ENCODE data around the gene SAMM50.

SAMM50 gene

GRCh38 chr22:44045145-44045544 is 89.9 kb downstream of the SAMM50 start:
- Histone ChIP-seq H3K79me2 (ENCODE audit: control insufficient read depth, low read length) (no peaks in the 10 kb centered on the region), H3K4me1 (ENCODE audit: control insufficient read depth, low read length) (peaks cover 56% of the 10 kb centered on the region), H3K4me3 (ENCODE audit: low read length) (no peak overlapping the region), H3K27me3 (ENCODE audit: control insufficient read depth, low read length) (peaks cover 3% of the 10 kb centered on the region; the same call in 1 of the 2 replicates), H3K9me2 (replicated peaks; ENCODE audit: control insufficient read depth, low read length) (no peaks in the 10 kb centered on the region), H3K36me3 (ENCODE audit: control insufficient read depth, low read length) (no peaks in the 10 kb centered on the region), H3K4me2 (ENCODE audit: low read length) (no peak overlapping the region), H4K20me1 (ENCODE audit: control insufficient read depth, insufficient read depth, low read depth, low read length) (no peaks in the 10 kb centered on the region), H3K9me3 (ENCODE audit: control insufficient read depth, insufficient read depth, low read length) (no peaks in the 10 kb centered on the region), H3K27ac (ENCODE audit: low read depth, low read length) (no peak overlapping the region), H3F3A (ENCODE audit: control insufficient read depth, insufficient read depth) (peaks cover 7% of the 10 kb centered on the region)
- TF ChIP-seq EZH2phosphoT487 (IDR thresholded peaks at IDR 0.05; ENCODE audit: borderline replicate concordance, low read length): no peak
- TF ChIP-seq CTCF (IDR thresholded peaks at IDR 0.05; ENCODE audit: low read depth, low read length, poor library complexity, severe bottlenecking): no peak
